H1 (cell line): Measurements from ENCODE around the gene LRRTM4. TPM values are rescaled to one million over a fixed set of nuclear protein-coding genes. Genes with fewer than 3 reads are reported as not detected.
A peak's percentile ranks its signal among the peaks of the same experiment; 100 is the strongest.

Experiments used
- CTCF ChIA-PET: fragments of 300-600 bp; sonication (Branson Sonifier 250); formaldehyde crosslinking; loops from one replicate; lab custom pipeline; 2021; ENCODE audit not compliant: partially characterized antibody; lab: Charles Lee
- POLR2A ChIA-PET: fragments of 300-600 bp; sonication (Branson Sonifier 250); formaldehyde crosslinking; loops from one replicate; lab custom pipeline; 2021; ENCODE audit warnings: inconsistent platforms; ENCODE audit not compliant: partially characterized antibody; lab: Charles Lee
- DNase-seq, 2 experiments: peaks; one replicate each; pipeline versions ENCODE4 v3.0.0 to v3.0.0-alpha.2; 2010 to 2022; ENCODE audit warnings: low spot score in 2 of 2, low read depth in 1 of 2, mixed read lengths in 1 of 2
- FAIRE-seq: peaks from 2 replicates; lab custom pipeline; 2011; peaks lifted over from hg19 to GRCh38; lab: Jason Lieb, UNC
- H2AFZ ChIP-seq: 2 replicates; pipeline ENCODE4 v1.8.1; 2012; ENCODE audit warnings: low read length, inconsistent platforms
- H2AK5ac ChIP-seq: 2 replicates; pipeline ENCODE4 v1.6.1; 2013; ENCODE audit warnings: low read depth, low read length
- H2BK120ac ChIP-seq: replicated peaks from 2 replicates; pipeline ENCODE3; 2013; ENCODE audit warnings: low read depth, low read length, inconsistent platforms
- H2BK12ac ChIP-seq: 2 replicates; pipeline ENCODE4 v1.6.1; 2013; ENCODE audit warnings: low read depth, low read length
- H2BK15ac ChIP-seq: 2 replicates; pipeline ENCODE4 v1.6.1; 2013; ENCODE audit warnings: low read length
- H2BK20ac ChIP-seq: 2 replicates; pipeline ENCODE4 v1.6.1; 2013; ENCODE audit warnings: low read length
- H2BK5ac ChIP-seq: 2 replicates; pipeline ENCODE4 v1.6.1; 2013; ENCODE audit warnings: low read depth, low read length
- H3K14ac ChIP-seq: 2 replicates; pipeline ENCODE4 v1.6.1; 2013; ENCODE audit warnings: inconsistent platforms; ENCODE audit not compliant: insufficient read length
- H3K18ac ChIP-seq: 2 replicates; pipeline ENCODE4 v1.6.1; 2013; ENCODE audit warnings: low read length; ENCODE audit errors: extremely low read depth
- H3K23ac ChIP-seq: 2 replicates; pipeline ENCODE4 v1.6.1; 2013; ENCODE audit warnings: inconsistent platforms; ENCODE audit not compliant: insufficient read length
- H3K23me2 ChIP-seq: 2 replicates; pipeline ENCODE4 v1.6.1; 2013; ENCODE audit warnings: low read depth, low read length
- H3K27ac ChIP-seq: 2 replicates; pipeline ENCODE4 v1.6.1; 2011; ENCODE audit warnings: low read depth, low read length, inconsistent platforms
- H3K27me3 ChIP-seq, 4 experiments: replicated peaks in 1 of 4; 1 replicate in 1 of 4; 2 replicates in 3 of 4; pipeline versions ENCODE4 v1.6.1 to v1.8.1; 2011 to 2013; ENCODE audit warnings: low read length in 3 of 4, mild to moderate bottlenecking in 3 of 4, inconsistent platforms in 2 of 4, mixed read lengths in 2 of 4, moderate library complexity in 1 of 4; ENCODE audit not compliant: control insufficient read depth in 3 of 4, insufficient read depth in 3 of 4; ENCODE audit errors: extremely low read depth in 1 of 4
- H3K36me3 ChIP-seq, 4 experiments: 2 replicates each; pipeline versions ENCODE4 v1.6.1 to v1.8.1; 2011 to 2013; ENCODE audit warnings: mild to moderate bottlenecking in 4 of 4, low read length in 3 of 4, moderate library complexity in 2 of 4, control low read depth in 1 of 4, inconsistent platforms in 1 of 4; ENCODE audit not compliant: insufficient read depth in 4 of 4, control insufficient read depth in 2 of 4
- H3K4ac ChIP-seq: replicated peaks from 2 replicates; pipeline ENCODE3; 2013; ENCODE audit warnings: low read length, low read depth, mixed read lengths, inconsistent platforms; ENCODE audit not compliant: insufficient read length
- H3K4me1 ChIP-seq, 4 experiments: replicated peaks in 1 of 4; 1 replicate in 1 of 4; 2 replicates in 3 of 4; pipeline versions ENCODE4 v1.6.1 to v1.8.1; 2011 to 2013; ENCODE audit warnings: low read length in 3 of 4, inconsistent platforms in 2 of 4, mixed read lengths in 1 of 4; ENCODE audit not compliant: insufficient read depth in 4 of 4, control insufficient read depth in 3 of 4
- H3K4me2 ChIP-seq, 2 experiments: 2 replicates each; pipeline versions ENCODE4 v1.6.1 to v1.8.1; 2011 to 2013; ENCODE audit warnings: low read depth in 2 of 2, low read length in 2 of 2, control low read depth in 1 of 2, inconsistent platforms in 1 of 2, mild to moderate bottlenecking in 1 of 2; ENCODE audit not compliant: insufficient read depth in 1 of 2
- H3K4me3 ChIP-seq, 4 experiments: fragments of 200-600, 300-600 bp in 1 of 4; sonication (generic), shearing (Covaris generic), sonication (Bioruptor Twin) in 1 of 4; 2 replicates each; pipeline versions ENCODE4 v1.5.1 to v1.8.1; 2011 to 2016; ENCODE audit warnings: low read length in 4 of 4, low read depth in 3 of 4, control low read depth in 2 of 4, inconsistent platforms in 2 of 4, mild to moderate bottlenecking in 2 of 4, mixed read lengths in 1 of 4, moderate library complexity in 1 of 4; ENCODE audit not compliant: insufficient read depth in 2 of 4; ENCODE audit errors: extremely low read depth in 1 of 4
- H3K56ac ChIP-seq: replicated peaks from 2 replicates; pipeline ENCODE3; 2013; ENCODE audit warnings: low read depth, mild to moderate bottlenecking, mixed read lengths, low read length, inconsistent platforms; ENCODE audit not compliant: insufficient read length
- H3K79me1 ChIP-seq: 2 replicates; pipeline ENCODE4 v1.6.1; 2013; ENCODE audit warnings: low read depth, low read length, control low read depth
- H3K79me2 ChIP-seq, 2 experiments: 2 replicates each; pipeline versions ENCODE4 v1.6.1 to v1.8.1; 2012 to 2013; ENCODE audit warnings: low read length in 2 of 2, mild to moderate bottlenecking in 2 of 2, inconsistent platforms in 1 of 2; ENCODE audit not compliant: insufficient read depth in 2 of 2, control insufficient read depth in 1 of 2
- H3K9ac ChIP-seq, 4 experiments: replicated peaks in 1 of 4; 1 replicate in 1 of 4; 2 replicates in 3 of 4; pipeline versions ENCODE4 v1.6.1 to v1.8.1; 2011 to 2013; ENCODE audit warnings: low read depth in 3 of 4, low read length in 3 of 4, control low read depth in 2 of 4, mild to moderate bottlenecking in 2 of 4, moderate library complexity in 2 of 4, inconsistent platforms in 1 of 4; ENCODE audit errors: extremely low read depth in 1 of 4
- H3K9me3 ChIP-seq, 2 experiments: 2 replicates each; pipeline versions ENCODE4 v1.6.1 to v1.8.1; 2012 to 2013; ENCODE audit warnings: mild to moderate bottlenecking in 2 of 2, moderate library complexity in 2 of 2, control low read depth in 1 of 2, inconsistent platforms in 1 of 2, low read depth in 1 of 2, low read length in 1 of 2, mixed read lengths in 1 of 2; ENCODE audit not compliant: insufficient read depth in 2 of 2
- H4K20me1 ChIP-seq, 2 experiments: replicated peaks in 1 of 2; 2 replicates each; pipeline versions ENCODE3 to v1.8.1; 2011 to 2013; ENCODE audit warnings: inconsistent platforms in 2 of 2, low read length in 2 of 2, mild to moderate bottlenecking in 1 of 2; ENCODE audit not compliant: insufficient read depth in 2 of 2, control insufficient read depth in 1 of 2
- H4K5ac ChIP-seq: 2 replicates; pipeline ENCODE4 v1.6.1; 2013; ENCODE audit warnings: low read length, low read depth, mixed read lengths, inconsistent platforms; ENCODE audit not compliant: insufficient read length
- H4K8ac ChIP-seq: 2 replicates; pipeline ENCODE4 v1.8.0; 2013; ENCODE audit warnings: mild to moderate bottlenecking, moderate library complexity, low read length, inconsistent platforms; ENCODE audit not compliant: insufficient read depth; ENCODE audit errors: extremely low read depth
- H4K91ac ChIP-seq: replicated peaks from 2 replicates; pipeline ENCODE3; 2013; ENCODE audit warnings: low read length, mixed read lengths, inconsistent platforms; ENCODE audit not compliant: insufficient read length
- EGR1 ChIP-seq: IDR thresholded peaks from 2 replicates; pipeline ENCODE4 v1.6.1; 2011; ENCODE audit warnings: low read depth, low read length, borderline replicate concordance
- NANOG ChIP-seq: IDR thresholded peaks from 2 replicates; pipeline ENCODE4 v1.6.1; 2011; ENCODE audit warnings: low read length, low read depth, mild to moderate bottlenecking, inconsistent platforms; ENCODE audit not compliant: insufficient read depth, poor library complexity, severe bottlenecking
- WGBS, 2 experiments: shearing (Covaris generic) in 1 of 2; methylation state at CpG; one replicate each; pipeline versions ENCODE4 v1.1.6 to v1.1.7; 2013 to 2015; ENCODE audit warnings: low lambda C conversion rate in 2 of 2, mixed read lengths in 2 of 2, inconsistent platforms in 1 of 2, low coverage in 1 of 2, missing lambda C conversion rate in 1 of 2; ENCODE audit not compliant: insufficient replicate concordance in 2 of 2, insufficient coverage in 1 of 2, insufficient read length in 1 of 2; ENCODE audit errors: extremely low coverage in 1 of 2, missing lambda C conversion rate in 1 of 2; 5-methylcytosine and 5-hydroxymethylcytosine counted together
- polyA plus RNA-seq, 7 experiments: library from polyadenylated mRNA; depleted of rRNA in 3 of 7; stranded (reverse) in 5 of 7; unstranded in 2 of 7; fragments of >200 nt in 5 of 7; fragments of 200-250 nt in 2 of 7; gene quantifications; 1 replicate in 5 of 7; 2 replicates in 1 of 7; 4 replicates in 1 of 7; pipeline versions ENCODE4 v1.2.1 to v1.2.3, GENCODE V29; 2011 to 2013; ENCODE audit warnings: missing spikeins in 2 of 7, mixed read lengths in 2 of 7
- total RNA-seq: library from RNA; stranded (reverse); fragmentation: NEBNext Ultra II Directional; extraction: Animal tissue kit (Norgen Biotek cat#: 25700); gene quantifications from 2 replicates; pipeline ENCODE4 v1.2.1, GENCODE V29; 2021

LRRTM4 gene
- total and polyA plus RNA-seq, 2 of the 8 experiments (the other 6 are each of a cell fraction or from before 2014, with no cell fraction given), result 3.6 to 9.5 TPM

GRCh38 chr2:77018219-77018618 lies 504.0 kb downstream of the LRRTM4 start:
- Histone ChIP-seq H3K14ac (no peak overlapping the region), H4K5ac (no peak overlapping the region), H3K27me3 (no peaks in the 10 kb centered on the region), H3K4me3 (no peak overlapping the region), H2BK15ac (no peak overlapping the region), H3K79me2 (no peaks in the 10 kb centered on the region), H3K27ac (no peak overlapping the region), H3K9ac (no peak overlapping the region), H3K4me2 (no peak overlapping the region; a peak in 1 of 4 replicates), H2BK120ac (no peak overlapping the region), H3K23me2 (no peaks in the 10 kb centered on the region), H3K4ac (no peak overlapping the region), H3K23ac (no peak overlapping the region), H2BK12ac (no peak overlapping the region), H4K20me1 (no peaks in the 10 kb centered on the region), H3K36me3 (no peaks in the 10 kb centered on the region), H4K91ac (no peak overlapping the region), H2AFZ (no peak overlapping the region), H2AK5ac (no peak overlapping the region), H3K9me3 (peaks cover 0 to 4% of the 10 kb centered on the region in 2 experiments; a peak in 1 of 4 replicates), H3K4me1 (peaks cover 0 to 8% (median 1%) of the 10 kb centered on the region in 4 experiments; a peak in 2 of 7 replicates), H3K18ac (no peak overlapping the region), H3K79me1 (no peaks in the 10 kb centered on the region), H4K8ac (no peak overlapping the region), H2BK5ac (no peak overlapping the region), H3K56ac (no peak overlapping the region), H2BK20ac (no peak overlapping the region)
- POLR2A ChIA-PET, result interaction anchor here (1.2 kb wide), 1 partner anchor 33 kb away, joined by 3 read pairs; no protein-coding TSS in a partner anchor
- DNase-seq (no peak), FAIRE-seq (peak; percentile 48)
- WGBS, 2 experiments, result 94% methylated on average over 1 of the region's 1 CpG; no CpG with 5 or more reads in 1 of the 2 experiments
- no peak for TF ChIP-seq EGR1
- peak; percentile 63 for TF ChIP-seq NANOG
- CTCF ChIA-PET, result no interaction called here
